Measurements from ENCODE around the gene ASPDH. TPM values are rescaled to one million over a fixed set of nuclear protein-coding genes. Genes with fewer than 3 reads are reported as not detected.

Gene ASPDH
- total and polyA plus RNA-seq, 2 of the 4 experiments (the other 2 are of a cell fraction): not detected

GRCh38 chr19:50556282-50557008 is 42.7 kb upstream of the ASPDH start (continued):
- TF ChIP-seq RCOR1 (IDR thresholded peaks at IDR 0.05; ENCODE audit: insufficient replicate concordance, low read length): no peak

DNA sequence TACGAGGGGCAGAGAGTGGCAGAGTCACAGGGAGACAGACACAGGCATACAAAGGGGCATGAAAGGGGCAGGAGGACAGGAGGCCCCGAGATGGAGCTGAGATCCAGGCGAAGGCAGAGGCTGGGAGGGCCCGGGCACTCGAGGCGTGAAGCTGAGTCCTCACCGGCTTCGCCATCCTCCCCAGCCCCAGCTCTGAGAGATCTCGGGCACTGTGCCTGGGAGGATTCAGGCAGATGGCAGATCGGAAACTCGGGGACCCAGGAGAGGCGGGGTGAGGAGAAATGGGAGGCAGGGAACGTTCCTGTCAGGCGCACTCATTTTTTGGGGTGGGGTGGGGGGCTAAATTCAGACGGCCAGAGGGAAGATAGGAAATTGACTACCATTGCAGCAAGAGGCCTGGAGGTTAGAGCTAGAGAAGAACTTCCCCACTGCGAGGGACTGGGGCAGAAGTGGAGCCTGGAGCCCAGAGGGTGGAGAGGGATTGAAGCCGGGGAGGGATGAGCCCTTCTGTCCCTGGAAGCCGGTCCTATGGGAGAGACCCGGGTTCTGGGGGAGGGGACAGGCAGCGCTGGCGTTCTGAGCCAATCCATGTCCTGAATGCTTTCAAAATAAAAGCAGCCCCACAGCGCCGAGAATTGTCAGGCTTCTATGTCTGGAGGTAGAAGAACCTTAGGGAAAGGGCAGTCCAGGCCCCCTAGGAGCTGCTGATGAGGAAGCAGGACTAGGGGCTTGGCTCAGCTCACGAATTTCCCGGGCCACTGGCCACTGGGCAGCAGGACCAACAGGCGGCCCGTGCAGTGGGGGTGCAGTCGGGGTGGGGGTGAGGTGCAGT is 42.0 kb upstream of the ASPDH start:
- dilution Hi-C loops (cut with HindIII; ENCODE audit: low sequenced_read_pairs, unreplicated experiment): no loop called here
- no peak for TF ChIP-seq BHLHE40 (IDR thresholded peaks at IDR 0.05; ENCODE audit: low read depth, low read length)
- TF ChIP-seq RFX5 (IDR thresholded peaks at IDR 0.05; ENCODE audit: low read depth, low read length): no peak
- TF ChIP-seq, protein P1, sequence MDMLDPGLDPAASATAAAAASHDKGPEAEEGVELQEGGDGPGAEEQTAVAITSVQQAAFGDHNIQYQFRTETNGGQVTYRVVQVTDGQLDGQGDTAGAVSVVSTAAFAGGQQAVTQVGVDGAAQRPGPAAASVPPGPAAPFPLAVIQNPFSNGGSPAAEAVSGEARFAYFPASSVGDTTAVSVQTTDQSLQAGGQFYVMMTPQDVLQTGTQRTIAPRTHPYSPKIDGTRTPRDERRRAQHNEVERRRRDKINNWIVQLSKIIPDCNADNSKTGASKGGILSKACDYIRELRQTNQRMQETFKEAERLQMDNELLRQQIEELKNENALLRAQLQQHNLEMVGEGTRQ (IDR thresholded peaks at IDR 0.05; ENCODE audit: low read depth, low read length): no peak
- no peak for TF ChIP-seq POLR2A (IDR thresholded peaks at IDR 0.05; ENCODE audit: low read depth, low read length)
- TF ChIP-seq RCOR1 (IDR thresholded peaks at IDR 0.05; ENCODE audit: insufficient replicate concordance, low read length): no peak
- no peak for TF ChIP-seq MXI1 (IDR thresholded peaks at IDR 0.05; ENCODE audit: borderline replicate concordance, low read depth, low read length)
- TF ChIP-seq MAZ (IDR thresholded peaks at IDR 0.05; ENCODE audit: borderline replicate concordance, low read depth, low read length): no peak
- H2BK5ac ChIP-seq (ENCODE audit: low read depth, low read length, poor library complexity, severe bottlenecking): no peak overlapping the region
- H3K9me1 ChIP-seq (ENCODE audit: insufficient read depth, low read length): no peaks in the 10 kb centered on the region; the same call in 1 of the 2 replicates
- H2AK9ac ChIP-seq (replicated peaks; ENCODE audit: low read depth, low read length, poor library complexity): no peak overlapping the region
- H3K4me2 ChIP-seq (ENCODE audit: low read depth, low read length): peak overlapping the region; percentile 48
- no peak overlapping the region for H4K5ac ChIP-seq (ENCODE audit: low read depth, low read length)
- no peak overlapping the region for H3K56ac ChIP-seq (ENCODE audit: extremely low read depth, insufficient read depth, low read length)
- H4K91ac ChIP-seq (ENCODE audit: insufficient read depth, low read depth, low read length): no peak overlapping the region
- no peak overlapping the region for H2BK120ac ChIP-seq (ENCODE audit: low read depth, low read length)
- POLR2A ChIA-PET (ENCODE audit: unreplicated experiment): no interaction called here
- BruUV-seq (replicated peaks): no TSS peak
- H3K4me1 ChIP-seq (ENCODE audit: control insufficient read depth, insufficient read depth, low read length): no peaks in the 10 kb centered on the region; the same call in 1 of the 2 replicates
- no peak overlapping the region for H2BK20ac ChIP-seq (ENCODE audit: low read depth, low read length)
- no peaks in the 10 kb centered on the region for H3K79me1 ChIP-seq (ENCODE audit: low read depth in 1 of 2, low read length in 2 of 2)
- H2AFZ ChIP-seq (replicated peaks; ENCODE audit: low read length, poor library complexity): peak overlapping the region; percentile 75
- no peak overlapping the region; the same call in 1 of the 2 replicates for H3K4me3 ChIP-seq (ENCODE audit: insufficient read depth, low read depth, low read length)
- H4K20me1 ChIP-seq (ENCODE audit: insufficient read depth, low read length): no peaks in the 10 kb centered on the region
- no peaks in the 10 kb centered on the region for H3K36me3 ChIP-seq (ENCODE audit: control insufficient read depth, insufficient read depth, low read length)
- no peak overlapping the region for H3K14ac ChIP-seq (replicated peaks; ENCODE audit: low read depth, low read length)
- in situ Hi-C loops (cut with MboI; ENCODE audit: low sequenced_read_pairs): no loop called here
- H3K9ac ChIP-seq (ENCODE audit: low read depth, low read length): no peak overlapping the region
- H3K27me3 ChIP-seq (ENCODE audit: control insufficient read depth, insufficient read depth, low read length): peaks cover 32% of the 10 kb centered on the region
- H3K9me3 ChIP-seq (ENCODE audit: control insufficient read depth, insufficient read depth, low read length): no peaks in the 10 kb centered on the region
- 38% methylated on average over 10 of the region's 28 CpGs; no CpG with 5 or more reads in 1 of the 2 experiments for WGBS, 2 experiments (ENCODE audit: extremely low coverage in 2 of 2, insufficient read length in 1 of 2)
- no peak overlapping the region for H4K8ac ChIP-seq (ENCODE audit: low read depth in 2 of 2, low read length in 2 of 2)
- no peak overlapping the region for H3K4ac ChIP-seq (ENCODE audit: low read depth, low read length)
- no peak overlapping the region for H2AK5ac ChIP-seq (ENCODE audit: low read depth, low read length)
- intact Hi-C loops (cut with micrococcal nuclease): loop anchor here (1.0 kb wide), 1 partner anchor 198 kb away; no protein-coding TSS in a partner anchor
- H3K23ac ChIP-seq (ENCODE audit: low read depth, low read length): no peak overlapping the region
- CTCF ChIA-PET: interaction anchor here (0.6 to 1.1 kb wide), 10 partner anchors 8 to 531 kb away, joined by 3 to 8 read pairs (median 3); partner anchors contain the start of gene JOSD2
- no peak overlapping the region for H3K18ac ChIP-seq (ENCODE audit: low read depth, low read length)
- no peak overlapping the region for H2BK15ac ChIP-seq (ENCODE audit: low read depth, low read length)
- no peak for DNase-seq
- no peak for ATAC-seq (ENCODE audit: low read depth)
- H3K27ac ChIP-seq (ENCODE audit: insufficient read depth, low read length): no peak overlapping the region
